ENCODE data around the gene RAB9B.

- TF ChIP-seq EZH2 (IDR thresholded peaks at IDR 0.05; ENCODE audit: borderline replicate concordance, insufficient read depth, low read depth, low read length, poor library complexity, severe bottlenecking) (no peak), CTCF (IDR thresholded peaks at IDR 0.05) (no peak)
Observed at GRCh38 chrX:103793545-103793940, 38.5 kb downstream of the RAB9B start.

Data from B cell (primary cell).